ENCODE data around the gene NEDD4L. TPM values are rescaled to one million over a fixed set of nuclear protein-coding genes. Genes with fewer than 3 reads are reported as not detected.

Gene NEDD4L
- total and polyA plus RNA-seq, 7 donors: 14.8 to 28.0 (median 19.6) TPM

DNA sequence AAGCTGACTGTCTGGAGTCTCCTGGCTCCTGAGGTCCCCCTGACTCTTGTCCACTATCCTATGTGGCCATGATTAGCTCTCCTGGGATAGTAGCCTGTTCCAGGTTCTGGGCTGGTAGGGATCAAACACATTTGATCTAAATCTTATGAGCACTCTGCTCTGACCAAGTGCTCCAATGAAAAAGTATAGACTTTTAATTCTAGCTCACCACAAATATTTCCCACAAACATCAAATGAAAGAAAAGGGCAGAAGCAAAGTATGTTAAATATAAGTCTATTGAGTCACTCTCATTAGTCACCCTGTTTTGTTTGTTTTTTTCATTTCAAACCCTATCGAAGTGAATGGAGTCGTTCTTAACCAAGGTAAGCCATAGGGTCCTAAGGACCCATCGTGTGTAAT lies 39.7 kb upstream of the NEDD4L start:
- Histone ChIP-seq H3K4me3 (no peak overlapping the region), H3K36me3 (ENCODE audit: insufficient read depth in 1 of 2, low read depth in 1 of 2) (no peaks in the 10 kb centered on the region), H3K27me3 (ENCODE audit: insufficient read depth in 3 of 3, low read length in 2 of 3) (no peaks in the 10 kb centered on the region), H3K9me3 (no peaks in the 10 kb centered on the region), H3K27ac (no peak overlapping the region), H3K4me1 (no peaks in the 10 kb centered on the region)
- 92 to 93% (median 92%) methylated on average over 3 of the region's 3 CpGs for WGBS, 3 donors
- ATAC-seq (no peak), DNase-seq (no peak)
- intact Hi-C loops (cut with DNase I): no loop called here
- TF ChIP-seq, protein P1, sequence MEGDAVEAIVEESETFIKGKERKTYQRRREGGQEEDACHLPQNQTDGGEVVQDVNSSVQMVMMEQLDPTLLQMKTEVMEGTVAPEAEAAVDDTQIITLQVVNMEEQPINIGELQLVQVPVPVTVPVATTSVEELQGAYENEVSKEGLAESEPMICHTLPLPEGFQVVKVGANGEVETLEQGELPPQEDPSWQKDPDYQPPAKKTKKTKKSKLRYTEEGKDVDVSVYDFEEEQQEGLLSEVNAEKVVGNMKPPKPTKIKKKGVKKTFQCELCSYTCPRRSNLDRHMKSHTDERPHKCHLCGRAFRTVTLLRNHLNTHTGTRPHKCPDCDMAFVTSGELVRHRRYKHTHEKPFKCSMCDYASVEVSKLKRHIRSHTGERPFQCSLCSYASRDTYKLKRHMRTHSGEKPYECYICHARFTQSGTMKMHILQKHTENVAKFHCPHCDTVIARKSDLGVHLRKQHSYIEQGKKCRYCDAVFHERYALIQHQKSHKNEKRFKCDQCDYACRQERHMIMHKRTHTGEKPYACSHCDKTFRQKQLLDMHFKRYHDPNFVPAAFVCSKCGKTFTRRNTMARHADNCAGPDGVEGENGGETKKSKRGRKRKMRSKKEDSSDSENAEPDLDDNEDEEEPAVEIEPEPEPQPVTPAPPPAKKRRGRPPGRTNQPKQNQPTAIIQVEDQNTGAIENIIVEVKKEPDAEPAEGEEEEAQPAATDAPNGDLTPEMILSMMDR (IDR thresholded peaks at IDR 0.05): no peak

DNA sequence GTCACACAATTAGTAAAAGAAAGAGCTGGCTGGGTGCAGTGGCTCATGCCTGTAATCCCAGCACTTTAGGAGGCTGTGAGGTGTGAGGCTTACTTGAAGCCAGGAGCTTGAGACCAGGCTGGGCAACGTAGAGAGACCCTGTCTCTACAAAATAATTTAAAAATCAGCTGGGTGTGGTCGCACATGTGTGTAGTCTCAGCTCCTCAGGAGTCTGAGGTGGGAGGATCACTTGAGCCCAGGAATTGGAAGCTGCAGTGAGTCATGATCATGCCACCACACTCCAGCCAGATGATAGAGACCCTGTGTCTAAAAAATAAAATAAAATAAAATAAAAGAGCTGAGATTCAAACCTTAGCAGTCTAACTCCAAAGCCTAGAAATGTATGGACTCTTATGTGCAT lies 39.0 kb upstream of the NEDD4L start:
- Histone ChIP-seq H3K4me3 (no peak overlapping the region), H3K36me3 (ENCODE audit: insufficient read depth in 1 of 2, low read depth in 1 of 2) (no peaks in the 10 kb centered on the region), H3K4me1 (no peaks in the 10 kb centered on the region), H3K9me3 (no peaks in the 10 kb centered on the region), H3K27ac (no peak overlapping the region), H3K27me3 (ENCODE audit: insufficient read depth in 3 of 3, low read length in 2 of 3) (no peaks in the 10 kb centered on the region)
- WGBS, 3 donors: 66 to 71% (median 70%) methylated on average over 2 of the region's 2 CpGs
- no peak for ATAC-seq
- TF ChIP-seq, protein P1 (IDR thresholded peaks at IDR 0.05): no peak
- intact Hi-C loops (cut with DNase I): no loop called here
- no peak for DNase-seq

DNA sequence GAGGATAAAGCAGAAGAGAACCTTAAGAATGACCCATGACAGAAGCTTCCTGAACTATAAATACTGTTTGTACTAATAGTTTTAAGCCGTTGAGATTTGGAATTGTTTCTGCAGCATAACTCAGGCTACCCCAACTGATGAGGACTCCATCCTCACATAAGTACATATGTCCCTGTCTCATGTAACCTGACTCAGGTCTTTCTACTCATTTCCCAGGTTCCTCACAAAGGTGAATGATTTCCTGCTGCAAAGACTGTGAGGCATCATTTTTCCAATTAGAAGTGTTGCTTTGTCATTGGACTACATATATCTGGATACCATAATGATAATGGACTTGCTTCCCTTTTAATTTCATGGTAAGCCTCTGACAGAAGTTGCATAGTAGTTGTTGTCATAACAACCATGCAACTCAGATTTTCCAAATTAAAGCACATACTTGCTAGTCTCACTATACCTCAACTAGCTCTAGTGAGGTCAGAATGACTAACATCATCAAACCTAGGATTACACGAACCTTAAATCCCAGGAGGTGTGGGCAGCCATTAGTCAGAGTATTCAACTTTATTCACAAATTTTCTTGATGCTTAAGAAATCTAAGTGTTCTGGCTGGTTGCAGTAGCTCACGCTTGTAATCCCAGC lies 38.0 kb upstream of the NEDD4L start:
- no peaks in the 10 kb centered on the region for H3K4me1 ChIP-seq
- no peak overlapping the region for H3K27ac ChIP-seq
- no peak for ATAC-seq
- intact Hi-C loops (cut with DNase I): no loop called here
- 65 to 73% (median 68%) methylated on average over 3 of the region's 3 CpGs for WGBS, 3 donors
- TF ChIP-seq, protein P1 (IDR thresholded peaks at IDR 0.05): no peak
- H3K27me3 ChIP-seq (ENCODE audit: insufficient read depth in 3 of 3, low read length in 2 of 3): no peaks in the 10 kb centered on the region
- H3K4me3 ChIP-seq: no peak overlapping the region
- no peak for DNase-seq
- no peaks in the 10 kb centered on the region for H3K36me3 ChIP-seq (ENCODE audit: insufficient read depth in 1 of 2, low read depth in 1 of 2)
- H3K9me3 ChIP-seq: no peaks in the 10 kb centered on the region

DNA sequence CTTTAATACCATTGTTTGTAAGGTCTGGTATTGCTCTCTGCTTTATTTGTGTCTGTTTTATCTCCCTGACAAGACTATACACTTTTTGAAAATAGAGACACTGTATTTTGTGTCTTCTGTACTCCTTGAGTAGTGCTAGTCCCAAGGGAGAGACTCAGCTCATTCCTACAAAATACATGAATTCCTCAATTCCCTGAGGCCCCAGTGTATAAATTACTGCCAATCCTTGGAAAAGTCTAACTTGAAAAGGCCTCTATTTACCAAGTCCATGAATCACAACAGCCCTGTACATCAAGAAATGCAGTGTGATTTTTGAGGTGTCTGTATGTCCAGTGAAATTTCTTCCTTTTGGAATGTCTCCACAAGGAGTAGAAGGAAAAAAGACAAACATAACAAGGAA lies 34.9 kb upstream of the NEDD4L start:
- Histone ChIP-seq H3K36me3 (ENCODE audit: insufficient read depth in 1 of 2, low read depth in 1 of 2) (no peaks in the 10 kb centered on the region), H3K27me3 (ENCODE audit: insufficient read depth in 3 of 3, low read length in 2 of 3) (no peaks in the 10 kb centered on the region), H3K4me3 (no peak overlapping the region), H3K27ac (no peak overlapping the region), H3K4me1 (no peaks in the 10 kb centered on the region), H3K9me3 (no peaks in the 10 kb centered on the region)
- TF ChIP-seq, protein P1 (IDR thresholded peaks at IDR 0.05): no peak
- no peak for DNase-seq
- intact Hi-C loops (cut with DNase I): no loop called here
- no peak for ATAC-seq

DNA sequence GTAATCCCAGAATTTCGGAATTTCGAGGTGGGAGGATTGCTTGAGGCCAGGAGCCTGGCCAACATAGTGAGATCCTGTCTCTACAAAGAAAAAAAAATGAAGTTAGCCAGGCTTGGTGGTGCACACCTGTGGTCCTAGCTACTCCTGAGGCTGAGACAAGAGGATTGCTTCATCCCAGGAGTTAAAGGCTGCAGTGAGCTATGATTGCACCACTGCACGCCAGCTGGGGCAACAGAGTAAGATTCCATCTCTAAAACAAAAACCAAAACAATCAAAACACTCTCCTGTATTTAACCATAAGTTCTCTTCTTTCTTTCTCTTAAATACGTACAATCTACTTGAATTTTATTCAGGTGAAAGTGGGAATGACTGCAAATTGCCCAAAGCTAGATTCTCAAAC lies 33.8 kb upstream of the NEDD4L start:
- Histone ChIP-seq H3K4me1 (no peaks in the 10 kb centered on the region), H3K4me3 (no peak overlapping the region), H3K36me3 (ENCODE audit: insufficient read depth in 1 of 2, low read depth in 1 of 2) (no peaks in the 10 kb centered on the region), H3K27ac (no peak overlapping the region), H3K9me3 (no peaks in the 10 kb centered on the region), H3K27me3 (ENCODE audit: insufficient read depth in 3 of 3, low read length in 2 of 3) (no peaks in the 10 kb centered on the region)
- DNase-seq (no peak), ATAC-seq (no peak)
- intact Hi-C loops (cut with DNase I): no loop called here
- TF ChIP-seq, protein P1 (IDR thresholded peaks at IDR 0.05): no peak
- 88 to 94% (median 92%) methylated on average over 4 of the region's 4 CpGs for WGBS, 3 donors

Data from psoas muscle (tissue), 8 donors.